UCSD-AML1 (cell line): Measurements from ENCODE around the gene SIK2.

Experiments used
- DNase-seq: peaks from one replicate; lab custom pipeline; 2025; ENCODE audit not compliant: unreplicated experiment; lab: John Stamatoyannopoulos, UW

The SIK2 gene

GRCh38 chr11:111727431-111727830 is 125.2 kb downstream of the SIK2 start:
- no peak for DNase-seq

- DNase-seq, result no peak
Measured at GRCh38 chr11:111729071-111729830, 127.0 kb downstream of the SIK2 start.

DNA sequence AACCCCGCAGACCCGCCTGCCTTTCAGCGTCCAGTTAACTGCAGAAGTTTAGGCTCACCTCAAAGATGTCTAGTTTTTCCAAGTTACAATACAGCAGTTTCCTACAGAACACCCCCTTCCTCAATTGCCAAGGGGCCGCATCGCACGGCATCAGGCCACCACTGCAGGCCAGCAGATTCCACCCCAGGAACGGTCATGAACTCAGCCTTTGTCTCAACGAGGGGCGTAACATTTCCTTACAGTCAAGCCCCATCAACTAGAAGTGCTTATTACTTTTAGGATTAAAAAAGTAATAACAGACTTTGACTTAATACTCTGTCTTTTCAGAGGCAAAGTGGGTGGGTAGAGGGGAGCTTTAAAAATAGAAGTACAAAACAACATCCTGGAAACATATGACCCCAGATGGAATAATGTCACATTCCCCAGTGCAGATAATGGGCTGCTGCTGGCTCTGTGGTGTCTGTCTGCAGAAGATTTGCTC is 127.6 kb downstream of the SIK2 start:
- DNase-seq, result no peak

- no peak for DNase-seq
Measured at GRCh38 chr11:111730871-111731591, 128.8 kb downstream of the SIK2 start.

DNA sequence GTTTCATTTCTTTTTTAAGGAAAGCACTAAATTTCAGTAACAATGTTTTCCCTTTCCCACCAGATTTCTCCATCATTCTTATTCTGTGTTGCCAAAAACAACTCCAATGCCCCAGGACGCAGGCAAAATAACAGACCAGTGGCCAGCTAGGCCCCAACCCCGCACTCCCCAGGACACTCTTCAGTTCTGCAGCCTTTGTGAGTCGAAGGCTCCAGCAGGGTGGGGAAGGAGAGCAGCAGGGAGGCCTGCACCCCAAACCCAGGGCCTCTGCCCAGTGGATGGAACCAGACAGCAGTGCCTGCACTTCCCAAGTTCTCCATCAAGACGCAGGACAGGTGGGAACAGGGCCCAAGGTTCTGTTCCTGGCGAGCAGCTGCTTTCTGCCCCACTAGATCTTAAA is 129.6 kb downstream of the SIK2 start:
- DNase-seq, result no peak

DNA sequence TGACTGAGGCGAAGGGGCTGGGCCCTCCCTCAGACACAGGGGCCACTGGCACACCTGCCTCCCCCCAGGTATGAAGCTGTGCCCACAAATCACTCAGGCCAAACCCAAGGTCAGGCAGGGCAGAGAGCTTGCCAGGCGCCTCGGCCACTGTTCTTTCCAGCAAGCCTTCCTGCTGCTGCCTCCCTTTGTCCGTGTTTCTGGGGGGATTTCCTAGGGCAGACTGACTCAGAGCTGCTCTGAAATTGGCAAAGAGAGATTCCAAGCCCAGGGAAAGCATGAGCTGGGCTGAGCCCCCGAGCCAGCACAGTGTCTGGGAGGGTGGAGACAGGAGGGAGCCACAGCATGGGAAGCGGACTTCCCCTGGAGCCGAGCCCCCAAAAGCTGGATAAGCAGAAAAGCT is 130.8 kb downstream of the SIK2 start:
- no peak for DNase-seq

DNA sequence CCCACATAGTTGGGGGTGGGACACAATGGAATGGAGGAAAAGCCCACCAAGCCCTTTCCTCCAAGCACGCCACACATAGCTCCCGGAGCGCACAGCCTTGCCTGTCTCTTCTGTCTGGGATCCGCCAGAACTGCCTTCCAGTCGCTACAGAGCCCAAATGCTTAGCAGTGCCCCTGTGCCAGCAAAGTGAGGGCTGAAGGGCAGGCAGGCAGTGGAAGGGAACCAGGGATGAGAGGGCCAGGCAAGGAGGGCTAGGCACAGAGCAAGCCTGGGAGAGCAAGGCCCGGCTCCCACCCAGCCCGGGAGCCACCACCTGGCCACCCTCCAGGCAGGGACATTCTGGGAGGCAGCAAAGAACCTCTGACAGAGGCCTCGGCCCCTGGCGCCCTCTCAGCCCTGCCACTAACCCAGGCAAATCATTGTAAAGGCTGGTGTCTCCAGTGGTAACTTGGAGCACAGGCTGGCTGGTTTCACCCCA is 131.4 kb downstream of the SIK2 start:
- no peak for DNase-seq

DNA sequence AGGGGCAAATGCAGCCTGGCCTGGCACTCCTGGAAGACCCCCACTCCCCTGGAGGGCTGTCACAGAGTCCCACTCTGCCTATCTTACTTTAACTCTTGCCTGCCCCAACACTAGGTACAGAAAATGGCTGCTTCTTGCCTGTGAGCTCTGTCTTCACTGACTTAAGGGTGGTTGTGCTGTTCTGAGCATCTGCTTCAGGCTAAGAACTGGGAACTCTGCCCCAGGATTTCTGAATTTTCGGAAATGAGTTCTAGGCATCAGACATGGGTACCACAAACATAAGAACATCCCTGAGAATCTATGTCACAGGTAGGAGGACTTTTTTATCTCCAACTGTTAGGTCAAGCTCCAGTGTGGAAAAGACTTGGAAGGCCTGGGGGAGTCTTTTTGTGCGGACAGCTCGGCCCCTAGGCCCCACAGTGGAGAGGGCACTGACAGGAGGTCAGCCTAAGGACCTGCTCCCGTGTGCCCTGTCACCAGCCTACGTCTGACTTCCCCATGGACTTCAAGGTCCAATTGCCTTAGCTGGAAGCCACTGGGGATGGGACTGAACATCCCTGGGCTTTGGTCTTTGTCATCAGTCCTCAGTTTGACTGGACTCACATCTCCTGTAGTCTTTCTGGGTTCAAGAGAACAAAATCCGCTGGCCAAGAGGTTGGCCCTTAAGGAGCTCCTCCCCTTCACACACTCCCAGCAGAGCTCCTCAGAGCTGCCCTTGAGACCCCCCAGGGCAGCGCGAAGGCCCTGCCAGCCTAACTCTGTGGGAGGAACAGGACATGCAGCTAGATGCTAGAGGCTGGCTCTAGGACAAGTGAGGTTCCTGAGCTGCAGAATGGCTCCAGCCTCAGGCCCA is 132.1 kb downstream of the SIK2 start:
- DNase-seq, result no peak

DNA sequence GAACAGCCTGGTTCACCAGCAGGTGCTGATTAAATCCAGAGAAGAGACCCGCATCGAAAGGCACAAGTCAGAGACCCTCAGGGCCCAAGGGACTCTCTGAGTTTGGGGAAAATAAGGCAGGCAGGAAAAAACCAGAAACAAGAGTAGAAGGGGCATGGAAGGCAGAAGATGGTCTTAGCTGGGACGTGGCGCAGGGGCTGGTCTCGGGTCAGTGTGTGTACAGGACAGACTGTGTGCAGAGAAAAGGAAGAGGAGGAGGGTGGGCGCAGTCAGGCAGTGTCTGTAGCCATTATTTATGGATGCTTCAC is 132.7 kb downstream of the SIK2 start:
- DNase-seq, result no peak

DNA sequence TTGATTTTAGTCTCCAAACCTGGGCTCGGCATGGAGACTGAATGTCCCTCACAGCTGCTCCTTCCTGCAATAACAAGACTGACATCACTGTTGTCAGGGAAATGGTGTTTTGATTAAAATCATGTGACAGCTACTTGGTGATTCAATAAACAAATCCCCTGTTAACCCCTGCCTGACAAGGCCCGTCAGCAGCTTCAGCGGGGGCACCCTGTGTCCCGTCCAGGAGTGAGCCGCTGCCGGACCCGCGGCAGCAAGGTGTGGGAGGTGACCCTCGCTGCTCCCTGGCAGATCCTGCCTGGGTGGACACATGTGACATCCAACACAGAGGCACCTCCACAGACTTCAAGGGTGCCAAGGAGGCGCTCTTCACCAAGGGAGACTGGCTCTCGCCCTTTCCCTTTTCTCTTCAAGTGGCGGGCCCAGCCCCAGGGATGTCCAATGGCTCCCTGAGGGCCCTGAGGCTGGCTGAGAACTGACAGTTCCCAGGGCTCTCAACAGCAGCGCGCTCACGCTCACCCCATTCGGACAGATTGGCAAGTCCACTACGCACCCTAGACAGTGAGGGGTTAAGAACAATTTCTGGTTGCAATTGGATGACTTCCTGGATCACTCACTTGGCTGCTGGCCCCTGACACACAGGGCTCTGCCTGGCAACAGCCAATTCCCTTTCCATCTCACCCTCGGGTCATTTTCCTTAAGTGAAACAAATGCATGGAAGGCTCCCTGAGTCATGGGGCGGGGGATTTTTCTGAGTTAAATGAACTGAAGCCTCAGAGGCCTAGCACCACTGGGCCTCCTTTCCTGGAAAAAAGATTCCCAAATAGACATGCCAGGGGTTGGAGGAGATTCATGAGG is 133.2 kb downstream of the SIK2 start:
- DNase-seq, result no peak

DNA sequence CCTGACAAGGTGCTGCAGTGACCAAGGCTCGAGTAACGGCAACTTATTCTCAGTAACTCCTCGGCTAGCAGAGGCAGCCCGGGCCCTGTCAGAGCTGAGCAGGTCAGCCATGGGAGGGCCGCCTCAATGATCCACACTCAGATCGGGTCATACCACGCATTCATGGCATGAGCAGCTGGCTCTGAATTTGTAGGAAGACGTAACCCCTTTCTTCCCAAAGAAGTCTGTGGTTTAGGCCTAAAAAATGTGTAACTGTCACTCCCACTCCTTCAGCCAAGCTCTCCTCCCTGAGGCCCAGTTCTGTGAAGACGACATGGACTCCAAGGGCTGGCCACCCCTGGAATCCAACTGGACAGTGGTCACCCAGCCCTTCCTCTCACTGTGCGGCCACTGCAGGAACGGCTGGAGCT is 133.9 kb downstream of the SIK2 start:
- no peak for DNase-seq

GRCh38 chr11:111736621-111737443 is 134.6 kb downstream of the SIK2 start:
- DNase-seq, result no peak

DNA sequence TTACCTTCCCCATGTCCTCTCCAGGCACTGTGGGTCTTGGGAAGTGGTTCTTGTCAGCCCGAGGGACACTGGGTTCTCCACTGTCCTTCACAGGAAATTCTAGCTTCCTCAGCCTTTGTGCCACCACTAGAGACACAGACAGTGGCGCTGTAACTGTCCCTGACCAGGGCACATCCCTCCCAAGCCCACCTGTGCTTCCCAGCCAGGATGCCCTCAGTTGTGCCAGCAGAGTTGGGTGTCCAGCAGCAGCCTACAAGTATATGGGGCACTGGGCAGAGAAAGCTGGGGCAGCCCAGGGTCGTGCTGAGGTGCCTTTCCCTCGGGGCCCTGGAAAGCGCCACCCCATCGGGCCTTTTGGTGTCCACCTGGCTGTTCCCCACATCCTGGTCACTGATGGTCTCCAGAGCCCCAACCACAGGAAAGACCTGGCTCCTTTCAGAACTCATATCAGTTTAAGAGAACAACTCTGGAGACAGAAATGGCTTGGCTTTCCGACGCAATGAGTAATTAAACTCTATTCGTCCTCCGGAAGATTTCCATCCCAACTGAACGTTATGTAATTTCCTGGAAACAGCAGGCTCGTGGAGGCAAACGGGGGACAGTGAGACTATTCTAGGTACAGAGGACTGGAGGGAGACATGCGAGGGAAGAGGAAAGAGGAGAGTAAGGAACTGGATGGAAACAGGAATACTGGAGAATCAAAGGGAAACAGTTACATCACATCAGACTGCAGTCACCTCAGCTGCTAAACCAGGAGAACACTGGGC is 135.4 kb downstream of the SIK2 start:
- no peak for DNase-seq

- DNase-seq, result no peak
Measured at GRCh38 chr11:111739299-111739698, 137.1 kb downstream of the SIK2 start.

- DNase-seq, result no peak
Measured at GRCh38 chr11:111741751-111742150, 139.5 kb downstream of the SIK2 start.

DNA sequence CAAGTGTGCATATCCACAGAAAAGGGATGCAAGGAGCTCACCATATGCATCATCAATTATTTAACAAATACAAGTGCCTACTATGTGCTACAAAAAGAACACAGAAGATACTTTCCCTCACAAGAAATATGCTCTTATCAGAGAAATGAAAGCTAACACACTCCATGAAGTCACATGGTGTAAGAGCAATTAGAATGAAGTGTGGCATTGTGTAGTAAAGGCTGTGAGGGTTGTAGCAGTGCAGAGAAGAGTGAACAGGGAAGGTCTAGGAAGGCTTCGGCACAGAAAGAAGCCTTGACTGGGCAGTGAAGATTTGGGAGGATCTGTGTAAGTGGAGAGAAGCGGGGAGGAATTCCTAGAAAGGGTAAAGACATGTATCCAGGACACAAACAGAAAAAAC is 141.5 kb downstream of the SIK2 start:
- no peak for DNase-seq

DNA sequence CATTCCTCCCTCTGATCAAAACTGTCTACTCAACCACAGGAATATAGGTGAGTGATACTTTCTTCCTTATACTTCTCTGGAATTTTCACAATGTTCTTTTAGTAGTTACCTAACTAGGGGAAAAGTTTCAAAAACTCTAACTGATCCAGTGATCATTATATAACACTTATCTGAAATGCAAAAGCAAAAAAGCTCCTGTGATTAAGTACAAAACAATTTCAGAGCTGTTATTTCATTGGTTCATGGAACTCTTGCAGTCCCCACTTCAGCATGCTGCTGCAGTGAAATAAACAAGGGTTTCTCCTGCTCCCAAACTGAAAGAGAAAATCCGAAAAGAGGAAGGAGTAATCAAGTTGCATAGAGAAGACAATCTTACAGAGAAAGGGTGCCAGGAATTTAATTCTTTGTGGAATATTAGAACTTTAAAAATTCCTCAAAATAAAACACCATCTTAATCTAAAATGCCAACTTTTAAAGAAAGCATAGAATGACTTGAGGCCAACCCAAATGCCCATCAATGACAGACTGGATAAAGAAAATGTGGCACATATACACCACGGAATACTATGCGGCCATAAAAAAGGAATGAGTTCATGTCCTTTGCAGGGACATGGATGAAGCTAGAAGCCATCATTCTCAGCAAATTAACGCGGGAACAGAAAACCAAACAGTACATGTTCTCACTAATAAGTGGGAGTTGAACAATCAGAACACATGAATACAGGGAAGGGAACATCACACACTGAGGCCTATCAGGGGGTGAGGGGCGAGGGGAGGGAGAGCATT is 143.7 kb downstream of the SIK2 start:
- DNase-seq, result no peak

DNA sequence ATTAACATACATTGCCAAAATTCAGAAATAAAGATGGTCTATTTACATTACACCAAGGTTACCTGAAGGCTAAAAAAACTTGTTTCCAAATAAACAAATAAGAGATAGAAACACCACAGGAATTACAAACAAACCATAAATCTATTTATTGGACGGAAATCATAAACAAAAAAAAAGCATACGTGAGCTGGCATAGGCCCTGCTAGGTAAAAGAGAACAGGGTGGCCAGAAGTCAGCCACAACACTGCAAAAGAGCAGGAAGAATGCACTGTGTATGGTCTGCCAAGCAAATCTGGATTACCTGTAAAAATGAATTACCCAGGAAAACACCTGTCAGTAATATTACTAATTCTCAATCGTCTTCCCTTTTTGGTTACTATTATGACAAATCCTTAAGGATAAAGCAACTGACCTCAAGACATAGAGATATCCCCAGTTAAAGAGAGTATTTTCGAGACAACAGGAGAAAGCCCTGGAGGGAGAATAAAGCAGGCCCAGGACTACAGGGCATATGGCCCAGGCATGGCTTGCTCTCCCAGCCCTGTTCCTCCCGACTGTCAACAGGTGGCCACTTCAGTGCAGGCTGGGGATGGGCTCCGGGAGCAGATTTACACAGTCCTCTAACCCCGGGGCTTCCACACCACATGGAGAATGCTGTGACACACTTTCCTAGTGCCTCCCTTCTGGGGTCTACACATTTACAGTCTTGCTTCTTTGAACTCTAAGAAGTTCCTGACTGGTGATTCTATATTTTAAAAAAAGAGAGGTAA is 146.0 kb downstream of the SIK2 start:
- DNase-seq, result no peak
